ENCODE measurements around the gene NOL3.

The NOL3 gene

GRCh38 chr16:67195676-67196075 lies 25.3 kb downstream of the NOL3 start:
- Histone ChIP-seq H3K27me3 (replicated peaks; ENCODE audit: insufficient read depth, low read length) (no peaks in the 10 kb centered on the region), H3F3A (ENCODE audit: insufficient read depth, low read length) (no peaks in the 10 kb centered on the region), H2AFZ (ENCODE audit: low read length) (no peak overlapping the region), H3K4me1 (ENCODE audit: low read length) (peaks cover 9% of the 10 kb centered on the region; the same call in 1 of the 2 replicates), H3K36me3 (replicated peaks; ENCODE audit: insufficient read depth, low read length) (peaks cover 16% of the 10 kb centered on the region; the same call in 1 of the 2 replicates), H3K27ac (ENCODE audit: low read length) (no peak overlapping the region), H4K20me1 (ENCODE audit: insufficient read depth, low read length) (no peaks in the 10 kb centered on the region), H3K4me2 (ENCODE audit: low read depth, low read length) (no peak overlapping the region), H3K79me2 (ENCODE audit: low read length) (peaks cover 48% of the 10 kb centered on the region), H3K9me2 (replicated peaks; ENCODE audit: insufficient read depth, low read length) (no peaks in the 10 kb centered on the region), H3K9me3 (replicated peaks; ENCODE audit: insufficient read depth, low read length) (no peaks in the 10 kb centered on the region), H3K4me3 (ENCODE audit: low read length) (no peak overlapping the region), H3K9ac (ENCODE audit: low read length) (no peak overlapping the region)
- TF ChIP-seq EZH2 (optimal IDR thresholded peaks at IDR 0.05; ENCODE audit: low read depth, low read length) (no peak), EZH2phosphoT487 (IDR thresholded peaks at IDR 0.05; ENCODE audit: low read length) (no peak), CTCF (IDR thresholded peaks at IDR 0.05; ENCODE audit: low read length) (no peak)
- DNase-seq = no peak

DNA sequence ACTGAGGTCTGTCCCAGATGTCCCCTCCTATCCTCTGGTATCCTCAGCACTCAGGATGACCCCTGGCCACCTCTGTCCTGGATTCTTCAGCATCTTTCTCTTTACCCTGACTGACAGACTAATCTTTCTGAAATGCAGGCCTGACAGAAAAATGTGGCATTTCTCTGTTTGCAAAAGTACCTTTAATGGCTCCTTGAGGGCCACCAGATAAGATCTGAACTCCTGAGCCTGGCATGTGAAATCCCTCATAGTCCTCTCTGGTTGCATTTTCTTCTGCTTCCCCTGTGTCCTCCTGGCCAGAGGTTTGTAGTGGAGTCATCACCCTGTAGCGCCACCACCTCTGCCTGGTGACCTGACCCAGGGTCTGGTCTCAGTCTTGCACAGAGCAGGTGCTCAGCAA lies 26.5 kb downstream of the NOL3 start:
- Histone ChIP-seq H3F3A (ENCODE audit: insufficient read depth, low read length) (no peaks in the 10 kb centered on the region), H3K79me2 (ENCODE audit: low read length) (peaks cover 48% of the 10 kb centered on the region), H2AFZ (ENCODE audit: low read length) (no peak overlapping the region), H3K36me3 (replicated peaks; ENCODE audit: insufficient read depth, low read length) (peaks cover 16% of the 10 kb centered on the region; the same call in 1 of the 2 replicates), H3K27me3 (replicated peaks; ENCODE audit: insufficient read depth, low read length) (no peaks in the 10 kb centered on the region), H3K9ac (ENCODE audit: low read length) (no peak overlapping the region), H3K27ac (ENCODE audit: low read length) (no peak overlapping the region), H3K9me2 (replicated peaks; ENCODE audit: insufficient read depth, low read length) (no peaks in the 10 kb centered on the region), H4K20me1 (ENCODE audit: insufficient read depth, low read length) (no peaks in the 10 kb centered on the region), H3K4me3 (ENCODE audit: low read length) (no peak overlapping the region), H3K9me3 (replicated peaks; ENCODE audit: insufficient read depth, low read length) (no peaks in the 10 kb centered on the region), H3K4me1 (ENCODE audit: low read length) (peaks cover 9% of the 10 kb centered on the region; the same call in 1 of the 2 replicates), H3K4me2 (ENCODE audit: low read depth, low read length) (no peak overlapping the region)
- TF ChIP-seq CTCF (IDR thresholded peaks at IDR 0.05; ENCODE audit: low read length) = no peak
- DNase-seq = no peak

DNA sequence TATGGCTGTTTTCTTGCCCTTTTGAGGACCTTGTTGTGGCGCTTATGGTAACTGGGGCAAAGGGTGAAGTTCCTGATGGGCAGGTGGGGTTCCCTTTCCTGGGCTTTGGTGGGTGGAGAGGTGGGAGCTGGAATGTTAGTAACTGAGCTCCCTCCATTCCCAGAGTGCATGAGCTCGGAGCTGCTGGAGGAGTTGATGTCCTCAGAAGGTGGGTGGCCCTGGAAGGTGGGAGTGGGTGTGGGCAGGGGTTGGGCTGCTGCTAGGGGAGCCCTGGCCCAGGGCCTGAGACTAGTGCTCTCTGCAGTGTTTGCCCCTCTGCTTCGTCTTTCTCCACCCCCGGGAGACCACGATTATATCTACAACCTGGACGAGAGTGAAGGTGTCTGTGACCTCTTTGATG lies 27.4 kb downstream of the NOL3 start:
- Histone ChIP-seq H3F3A (ENCODE audit: insufficient read depth, low read length) (no peaks in the 10 kb centered on the region), H3K27me3 (replicated peaks; ENCODE audit: insufficient read depth, low read length) (no peaks in the 10 kb centered on the region), H3K4me2 (ENCODE audit: low read depth, low read length) (no peak overlapping the region), H4K20me1 (ENCODE audit: insufficient read depth, low read length) (no peaks in the 10 kb centered on the region), H3K4me3 (ENCODE audit: low read length) (no peak overlapping the region), H3K4me1 (ENCODE audit: low read length) (peaks cover 9% of the 10 kb centered on the region; the same call in 1 of the 2 replicates), H3K9ac (ENCODE audit: low read length) (no peak overlapping the region), H3K9me3 (replicated peaks; ENCODE audit: insufficient read depth, low read length) (no peaks in the 10 kb centered on the region), H2AFZ (ENCODE audit: low read length) (no peak overlapping the region), H3K79me2 (ENCODE audit: low read length) (peaks cover 41% of the 10 kb centered on the region), H3K9me2 (replicated peaks; ENCODE audit: insufficient read depth, low read length) (no peaks in the 10 kb centered on the region), H3K36me3 (replicated peaks; ENCODE audit: insufficient read depth, low read length) (peaks cover 16% of the 10 kb centered on the region; the same call in 1 of the 2 replicates), H3K27ac (ENCODE audit: low read length) (no peak overlapping the region)
- no peak for DNase-seq
- TF ChIP-seq CTCF (IDR thresholded peaks at IDR 0.05; ENCODE audit: low read length) (no peak), EZH2 (optimal IDR thresholded peaks at IDR 0.05; ENCODE audit: low read depth, low read length) (no peak), EZH2phosphoT487 (IDR thresholded peaks at IDR 0.05; ENCODE audit: low read length) (no peak)
